Right lobe of liver (tissue), 6 donors: ENCODE results near the gene RALGAPA2. TPM values are rescaled to one million over a fixed set of nuclear protein-coding genes. Genes with fewer than 3 reads are reported as not detected.

Source experiments
- ATAC-seq, 4 donors: fragments of 200-7000 bp; cut with Tn5 transposase; one replicate each; pipeline ENCODE4 v1.9.1; 2020; ENCODE audit warnings: mild to moderate bottlenecking in 4 of 4, moderate library complexity in 4 of 4
- DNase-seq, 3 donors: peaks; one replicate each; pipeline ENCODE4 v3.0.0-alpha.2; 2020
- H3K27ac ChIP-seq, 3 donors: fragments of 200-600 bp; one replicate each; pipeline ENCODE4 v1.8.0; 2022
- H3K27me3 ChIP-seq, 2 donors: fragments of 200-600 bp; one replicate each; pipeline ENCODE4 v1.8.0; 2022
- H3K36me3 ChIP-seq, 4 donors: fragments of 200-600 bp; sonication (generic) in 1 of 4; one replicate each; pipeline versions ENCODE4 v1.5.1 to v1.8.0; 2017 to 2022; ENCODE audit warnings: control low read depth in 1 of 4
- H3K4me1 ChIP-seq, 4 donors: fragments of 200-600 bp; sonication (generic) in 1 of 4; one replicate each; pipeline versions ENCODE4 v1.5.1 to v1.8.0; 2017 to 2022; ENCODE audit warnings: control low read depth in 1 of 4
- H3K4me3 ChIP-seq, 3 donors: fragments of 200-600 bp; one replicate each; pipeline ENCODE4 v1.8.0; 2022
- H3K9me3 ChIP-seq, 4 donors: fragments of 200-600 bp; sonication (generic) in 1 of 4; one replicate each; pipeline versions ENCODE4 v1.5.1 to v1.8.0; 2017 to 2022; ENCODE audit warnings: control low read depth in 1 of 4
- POLR2A ChIP-seq: fragments of 450-650 bp; IDR thresholded peaks from one replicate; pipeline ENCODE4 v1.6.1; 2017; ENCODE audit warnings: antibody characterized with exemption, mild to moderate bottlenecking
- WGBS: methylation state at CpG from one replicate; pipeline ENCODE4 v1.1.6; 2018; ENCODE audit warnings: low coverage, low lambda C conversion rate; ENCODE audit not compliant: insufficient coverage; ENCODE audit errors: missing lambda C conversion rate; 5-methylcytosine and 5-hydroxymethylcytosine counted together
- intact Hi-C, 2 donors: fragments of 100-400 bp; cut with DNase I; formaldehyde crosslinking; loops; one replicate each; pipeline versions ENCODE4 v1.11.2 to v1.14.1; 2022
- total RNA-seq, 6 experiments: library from RNA; depleted of rRNA in 2 of 6; stranded (reverse); fragments of >200 nt in 2 of 6; fragmentation: NEBNext Ultra II Directional in 3 of 6; extraction: Animal tissue kit (Norgen Biotek cat#: 25700) in 3 of 6; gene quantifications; one replicate each; pipeline versions ENCODE4 v1.1.0 to v1.2.4, GENCODE V29; 2016 to 2023
- TF ChIP-seq, protein P1 (sequence below), 4 donors: fragments of 200-600 bp in 3 of 4; fragments of 450-650 bp in 1 of 4; IDR thresholded peaks; one replicate each; pipeline versions ENCODE4 v1.5.1 to v1.8.0; 2016 to 2022; ENCODE audit warnings: antibody characterized with exemption in 4 of 4, mild to moderate bottlenecking in 2 of 4
- donor health status: DM: no; HTN: yes; CAD: no.
- donor health status: DM: no; HTN: no; CAD: no.
- donor health status: DM: no; HTN: no; CAD: no.
- donor health status: DM: no; HTN: yes; CAD: no.
- donor health status: DM: no; HTN: yes; CAD: no.

Gene RALGAPA2
- total RNA-seq, 6 experiments from 2014 or later = 38.3 to 76.7 (median 62.7) TPM

DNA sequence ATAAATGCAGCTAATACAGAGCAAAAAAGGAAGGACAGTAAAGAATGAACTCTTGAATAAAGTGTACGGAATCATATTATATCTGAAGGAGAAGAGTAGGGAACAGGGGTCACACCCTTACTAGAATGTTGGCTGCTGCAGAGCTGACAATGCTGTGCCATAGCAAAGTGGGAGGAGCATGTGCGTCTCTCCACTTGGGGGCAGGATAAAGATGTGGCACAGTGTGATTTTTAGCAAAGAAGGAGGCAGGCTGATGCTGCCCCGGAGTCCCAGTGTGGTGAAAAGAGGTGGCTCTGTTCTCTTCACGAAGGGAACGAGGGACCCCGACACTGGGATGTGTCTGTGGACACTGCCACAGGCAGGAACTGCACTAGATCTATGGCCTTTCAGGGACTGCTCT, 277.0 kb downstream of the RALGAPA2 start:
- Histone ChIP-seq H3K36me3 (peaks cover 0 to 5% (median 2%) of the 10 kb centered on the region in 4 donors), H3K27ac (no peak overlapping the region), H3K9me3 (no peaks in the 10 kb centered on the region), H3K27me3 (no peaks in the 10 kb centered on the region), H3K4me3 (no peak overlapping the region), H3K4me1 (no peaks in the 10 kb centered on the region)
- DNase-seq (no peak), ATAC-seq (no peak)
- 75% methylated on average over 2 of the region's 6 CpGs for WGBS
- intact Hi-C loops = no loop called here
- TF ChIP-seq, protein P1, sequence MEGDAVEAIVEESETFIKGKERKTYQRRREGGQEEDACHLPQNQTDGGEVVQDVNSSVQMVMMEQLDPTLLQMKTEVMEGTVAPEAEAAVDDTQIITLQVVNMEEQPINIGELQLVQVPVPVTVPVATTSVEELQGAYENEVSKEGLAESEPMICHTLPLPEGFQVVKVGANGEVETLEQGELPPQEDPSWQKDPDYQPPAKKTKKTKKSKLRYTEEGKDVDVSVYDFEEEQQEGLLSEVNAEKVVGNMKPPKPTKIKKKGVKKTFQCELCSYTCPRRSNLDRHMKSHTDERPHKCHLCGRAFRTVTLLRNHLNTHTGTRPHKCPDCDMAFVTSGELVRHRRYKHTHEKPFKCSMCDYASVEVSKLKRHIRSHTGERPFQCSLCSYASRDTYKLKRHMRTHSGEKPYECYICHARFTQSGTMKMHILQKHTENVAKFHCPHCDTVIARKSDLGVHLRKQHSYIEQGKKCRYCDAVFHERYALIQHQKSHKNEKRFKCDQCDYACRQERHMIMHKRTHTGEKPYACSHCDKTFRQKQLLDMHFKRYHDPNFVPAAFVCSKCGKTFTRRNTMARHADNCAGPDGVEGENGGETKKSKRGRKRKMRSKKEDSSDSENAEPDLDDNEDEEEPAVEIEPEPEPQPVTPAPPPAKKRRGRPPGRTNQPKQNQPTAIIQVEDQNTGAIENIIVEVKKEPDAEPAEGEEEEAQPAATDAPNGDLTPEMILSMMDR (IDR thresholded peaks at IDR 0.05) = no peak
- no peak for TF ChIP-seq POLR2A

DNA sequence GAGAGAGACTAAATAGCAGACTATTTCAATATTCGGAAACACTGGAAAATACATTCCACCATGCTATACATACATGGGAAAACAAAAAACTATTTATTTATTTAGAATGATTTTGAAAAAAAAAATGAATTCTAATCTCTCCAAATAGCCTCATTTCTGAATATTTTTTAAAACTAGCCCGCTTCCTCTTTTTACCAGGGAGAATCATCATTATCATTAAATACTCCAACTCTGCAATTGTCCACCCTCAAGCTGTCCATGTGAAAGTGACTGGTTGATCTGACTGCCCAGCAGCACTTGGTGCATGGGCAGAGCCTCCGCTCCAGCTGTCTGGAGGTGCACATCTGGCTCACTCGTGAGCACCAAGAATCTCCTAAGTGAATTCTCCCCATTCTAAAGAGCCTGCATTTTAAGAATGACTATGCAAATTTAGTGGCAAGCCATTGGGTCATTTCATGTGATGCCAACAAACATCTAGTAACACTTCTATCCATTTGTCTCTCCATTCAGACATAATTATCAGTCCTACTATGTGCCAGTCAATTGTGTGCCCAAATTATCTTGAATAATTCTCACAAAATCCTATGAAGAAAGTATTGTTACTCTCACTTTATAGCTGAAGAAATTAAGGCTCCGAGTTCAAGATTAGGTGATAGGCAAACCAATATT, 279.7 kb downstream of the RALGAPA2 start:
- Histone ChIP-seq H3K4me1 (no peaks in the 10 kb centered on the region), H3K27ac (no peak overlapping the region), H3K36me3 (peaks cover 0 to 5% (median 2%) of the 10 kb centered on the region in 4 donors), H3K27me3 (no peaks in the 10 kb centered on the region), H3K9me3 (no peaks in the 10 kb centered on the region), H3K4me3 (no peak overlapping the region)
- intact Hi-C loops = no loop called here
- ATAC-seq (no peak), DNase-seq (no peak)
- 95% methylated on average over 5 of the region's 5 CpGs for WGBS
- no peak for TF ChIP-seq POLR2A
- TF ChIP-seq, protein P1 (IDR thresholded peaks at IDR 0.05) = no peak

DNA sequence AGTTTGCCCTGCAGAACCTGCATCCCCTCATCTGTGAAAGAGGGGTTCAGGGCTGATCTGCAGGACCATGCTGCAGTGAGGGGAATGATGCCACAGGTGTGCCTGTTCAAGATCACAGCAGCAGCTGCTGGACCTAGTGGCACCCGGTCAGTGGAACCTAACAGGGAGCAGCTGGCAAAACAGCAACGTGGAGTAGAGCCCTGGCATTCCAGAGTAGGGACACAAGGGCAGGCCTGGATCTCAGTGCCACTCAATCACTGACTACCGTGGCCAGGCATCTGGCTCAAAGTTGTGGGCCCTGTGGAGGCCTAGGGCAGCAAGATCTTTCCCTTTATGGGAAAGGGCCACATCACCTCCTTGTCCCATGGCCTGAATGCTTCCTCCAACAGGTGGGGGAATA, 282.4 kb downstream of the RALGAPA2 start:
- H3K4me3 ChIP-seq = no peak overlapping the region
- H3K27ac ChIP-seq = no peak overlapping the region
- no peaks in the 10 kb centered on the region for H3K27me3 ChIP-seq
- intact Hi-C loops = no loop called here
- no peaks in the 10 kb centered on the region for H3K4me1 ChIP-seq
- ATAC-seq (peak in 1 of 4 donors; percentile 30), DNase-seq (no peak)
- H3K36me3 ChIP-seq = peaks cover 0 to 5% (median 3%) of the 10 kb centered on the region in 4 donors
- TF ChIP-seq POLR2A = no peak
- TF ChIP-seq, protein P1 (IDR thresholded peaks at IDR 0.05) = no peak
- no peaks in the 10 kb centered on the region for H3K9me3 ChIP-seq
- no CpG with 5 or more reads among the region's 3 CpGs for WGBS

DNA sequence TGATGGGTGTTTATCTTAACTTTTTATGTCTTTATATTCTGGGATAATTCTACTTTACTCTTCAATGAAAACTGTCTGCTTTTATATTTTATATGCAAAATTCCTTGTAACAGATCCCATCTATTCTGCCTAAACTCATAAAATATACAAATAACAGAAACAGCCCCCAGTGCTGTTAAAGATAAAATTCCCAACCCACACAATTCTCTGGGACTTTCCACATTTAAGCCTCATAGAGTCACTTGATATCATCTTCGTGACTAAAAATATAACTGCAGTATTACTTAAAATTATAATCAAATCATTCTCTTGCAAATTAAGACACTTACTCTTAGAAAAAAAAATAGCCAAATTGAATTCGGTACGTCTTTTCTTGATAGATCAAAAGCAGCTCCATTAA, 284.4 kb downstream of the RALGAPA2 start:
- H3K27me3 ChIP-seq = no peaks in the 10 kb centered on the region
- DNase-seq (no peak), ATAC-seq (no peak)
- H3K9me3 ChIP-seq = no peaks in the 10 kb centered on the region
- no peak overlapping the region for H3K4me3 ChIP-seq
- H3K36me3 ChIP-seq = peaks cover 0 to 5% (median 0%) of the 10 kb centered on the region in 4 donors
- no peaks in the 10 kb centered on the region for H3K4me1 ChIP-seq
- intact Hi-C loops = no loop called here
- WGBS = 81% methylated on average over 3 of the region's 3 CpGs
- TF ChIP-seq POLR2A = no peak
- H3K27ac ChIP-seq = no peak overlapping the region

DNA sequence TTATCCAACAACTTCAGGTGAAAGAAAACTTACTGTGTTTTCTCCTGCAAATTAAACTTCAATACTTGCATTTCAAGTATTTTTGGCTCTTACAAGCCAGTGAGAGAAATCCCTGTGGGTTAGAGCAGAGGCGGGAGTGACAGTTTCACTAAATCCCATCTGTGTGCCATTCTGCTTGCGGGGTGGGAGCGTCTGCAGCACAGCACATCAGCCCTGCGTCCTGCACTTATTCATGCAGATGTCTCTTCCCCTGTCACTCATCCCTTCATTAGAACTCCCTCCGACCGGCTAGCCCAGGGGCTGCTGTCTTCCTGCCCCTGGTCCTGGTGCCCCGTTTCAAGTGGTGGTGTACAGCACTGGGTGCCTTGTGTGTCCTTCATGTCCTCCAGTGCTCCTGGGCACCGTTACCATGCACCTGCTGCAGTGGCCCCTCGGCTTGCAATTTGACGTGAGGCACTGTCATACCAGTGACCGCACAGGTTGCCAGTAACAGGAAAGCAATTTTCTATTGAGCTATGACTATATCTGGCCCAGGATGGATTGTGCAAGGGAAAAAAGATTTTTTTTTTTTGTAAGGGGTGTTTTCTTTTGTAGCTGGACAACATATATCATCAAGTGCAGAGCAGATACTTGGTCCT, 285.1 kb downstream of the RALGAPA2 start:
- intact Hi-C loops = no loop called here
- Histone ChIP-seq H3K27ac (no peak overlapping the region), H3K27me3 (no peaks in the 10 kb centered on the region), H3K4me1 (no peaks in the 10 kb centered on the region), H3K36me3 (peaks cover 0 to 5% (median 0%) of the 10 kb centered on the region in 4 donors), H3K4me3 (no peak overlapping the region), H3K9me3 (no peaks in the 10 kb centered on the region)
- no peak for TF ChIP-seq POLR2A
- TF ChIP-seq, protein P1 (IDR thresholded peaks at IDR 0.05) = no peak
- DNase-seq (no peak), ATAC-seq (no peak)
- 96% methylated on average over 11 of the region's 11 CpGs for WGBS
